Measurements from ENCODE around the gene ZNF710. TPM values are rescaled to one million over a fixed set of nuclear protein-coding genes. Genes with fewer than 3 reads are reported as not detected.

The ZNF710 gene
- total and polyA plus RNA-seq, 2 of the 13 experiments (the other 11 are each of a cell fraction or from before 2014, with no cell fraction given), result 4.7 to 20.6 TPM

- TF ChIP-seq TRIM24 (CRISPR knock-in tag; IDR thresholded peaks at IDR 0.05), result no peak
- TF ChIP-seq SNAPC5 (CRISPR knock-in tag; IDR thresholded peaks at IDR 0.05; ENCODE audit: borderline replicate concordance), result no peak
- no peak for TF ChIP-seq E2F5 (CRISPR knock-in tag; conservative IDR thresholded peaks at IDR 0.05)
- 0 out of 2 replicates have a peak, but pooled peaks have one; percentile 26 for TF ChIP-seq HNRNPL (IDR thresholded peaks at IDR 0.05; ENCODE audit: low read depth, low read length)
- peak; percentile 11; the same call in 1 of the 2 replicates for TF ChIP-seq GABPB1 (CRISPR knock-in tag; IDR thresholded peaks at IDR 0.05)
- no peak for TF ChIP-seq TBP (CRISPR knock-in tag; IDR thresholded peaks at IDR 0.05)
- TF ChIP-seq RBFOX2 (IDR thresholded peaks at IDR 0.05; ENCODE audit: low read depth, low read length), result peak; percentile 70
- no peak for TF ChIP-seq POGZ (CRISPR knock-in tag; IDR thresholded peaks at IDR 0.05)
- TF ChIP-seq ZNF772 (CRISPR knock-in tag; IDR thresholded peaks at IDR 0.05), result 0 out of 2 replicates have a peak, but pooled peaks have one; percentile 6
- peak; percentile 40; the same call in 1 of the 2 replicates for TF ChIP-seq POLR2AphosphoS5 (IDR thresholded peaks at IDR 0.05; ENCODE audit: low read depth, low read length)
- 0 out of 2 replicates have a peak, but pooled peaks have one; percentile 2 for TF ChIP-seq ZSCAN31 (CRISPR knock-in tag; IDR thresholded peaks at IDR 0.05; ENCODE audit: low read depth)
- TF ChIP-seq KIAA2018 (CRISPR knock-in tag; IDR thresholded peaks at IDR 0.05; ENCODE audit: borderline replicate concordance), result no peak
- TF ChIP-seq MED13 (CRISPR knock-in tag; IDR thresholded peaks at IDR 0.05), result peak; percentile 8; the same call in 1 of the 2 replicates
These were observed 1.3 kb downstream of the ZNF710 start (continued) for GRCh38 chr15:90002428-90002844.

Measured in HepG2 (cell line).